Measurements from ENCODE around the gene CEP128. TPM values are rescaled to one million over a fixed set of nuclear protein-coding genes. Genes with fewer than 3 reads are reported as not detected.

Gene CEP128
- total RNA-seq, 1 experiment from 2014 or later: 16.4 TPM

DNA sequence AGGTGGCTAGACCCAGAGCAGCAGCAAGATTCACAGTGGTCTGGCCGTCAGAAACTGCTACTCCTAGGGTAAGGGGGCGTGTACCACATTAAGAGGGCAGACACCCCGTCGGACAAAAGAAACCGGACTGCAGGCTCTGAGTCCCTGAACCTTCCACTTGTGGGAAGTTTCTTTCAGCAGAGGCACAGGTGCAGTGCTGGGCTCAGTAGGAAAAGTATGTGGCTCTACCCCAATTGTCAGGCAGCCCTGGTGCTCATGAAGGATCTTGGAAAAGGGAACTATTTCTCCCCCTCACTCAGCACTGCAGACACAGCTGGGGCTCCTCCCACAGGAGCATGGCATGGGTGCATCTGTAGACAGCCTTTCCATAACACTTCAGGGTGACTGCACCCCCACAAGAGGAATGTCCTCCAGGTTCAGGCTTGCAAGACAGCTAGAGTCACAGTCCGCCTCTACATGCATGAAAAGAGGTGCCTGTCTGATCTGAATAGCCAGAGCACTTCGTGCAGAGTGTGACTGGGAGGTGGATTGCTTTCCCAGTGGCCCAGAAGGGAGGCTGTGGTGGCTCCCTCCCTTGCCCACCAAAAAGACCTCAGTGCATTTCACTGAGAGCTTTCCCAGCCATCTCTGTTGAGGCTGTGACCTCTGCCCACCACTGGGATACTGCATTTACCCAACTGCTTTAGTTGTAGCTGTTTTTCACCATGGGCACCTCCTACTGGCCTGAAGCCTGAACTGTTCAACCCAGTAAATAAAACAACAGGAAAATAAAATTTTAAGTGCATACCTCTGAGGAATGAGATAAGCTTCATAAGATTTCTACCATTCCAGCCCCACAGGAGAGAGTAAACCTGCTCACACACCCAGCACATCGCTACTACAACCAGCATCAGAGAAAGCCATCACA lies 14.2 kb downstream of the CEP128 start:
- RAD21 ChIA-PET (ENCODE audit: low non-redundant PET in 1 of 2, low total read pairs in 2 of 2, uncharacterized antibody in 2 of 2, unreplicated experiment in 2 of 2): no interaction called here
- no peak for TF ChIP-seq SRF (IDR thresholded peaks at IDR 0.05; ENCODE audit: low read depth)
- TF ChIP-seq, protein P1, sequence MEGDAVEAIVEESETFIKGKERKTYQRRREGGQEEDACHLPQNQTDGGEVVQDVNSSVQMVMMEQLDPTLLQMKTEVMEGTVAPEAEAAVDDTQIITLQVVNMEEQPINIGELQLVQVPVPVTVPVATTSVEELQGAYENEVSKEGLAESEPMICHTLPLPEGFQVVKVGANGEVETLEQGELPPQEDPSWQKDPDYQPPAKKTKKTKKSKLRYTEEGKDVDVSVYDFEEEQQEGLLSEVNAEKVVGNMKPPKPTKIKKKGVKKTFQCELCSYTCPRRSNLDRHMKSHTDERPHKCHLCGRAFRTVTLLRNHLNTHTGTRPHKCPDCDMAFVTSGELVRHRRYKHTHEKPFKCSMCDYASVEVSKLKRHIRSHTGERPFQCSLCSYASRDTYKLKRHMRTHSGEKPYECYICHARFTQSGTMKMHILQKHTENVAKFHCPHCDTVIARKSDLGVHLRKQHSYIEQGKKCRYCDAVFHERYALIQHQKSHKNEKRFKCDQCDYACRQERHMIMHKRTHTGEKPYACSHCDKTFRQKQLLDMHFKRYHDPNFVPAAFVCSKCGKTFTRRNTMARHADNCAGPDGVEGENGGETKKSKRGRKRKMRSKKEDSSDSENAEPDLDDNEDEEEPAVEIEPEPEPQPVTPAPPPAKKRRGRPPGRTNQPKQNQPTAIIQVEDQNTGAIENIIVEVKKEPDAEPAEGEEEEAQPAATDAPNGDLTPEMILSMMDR (IDR thresholded peaks at IDR 0.05 in 2 of 3, conservative IDR thresholded peaks at IDR 0.05 in 1 of 3; ENCODE audit: borderline replicate concordance in 1 of 3, insufficient read depth in 1 of 3, low read depth in 2 of 3, low read length in 2 of 3): peak in 2 of 3 experiments; percentile 27 to 36; a peak in 3 of 6 replicates
- H3K4me2 ChIP-seq (ENCODE audit: low read length): no peak overlapping the region
- 0 out of 2 replicates have a peak, but pooled peaks cover 5% of the 10 kb centered on the region for H3K79me2 ChIP-seq (ENCODE audit: insufficient read depth, low read length)
- no peak overlapping the region for H3K27ac ChIP-seq (ENCODE audit: low read depth, low read length)
- no peak overlapping the region for H3K9ac ChIP-seq (ENCODE audit: low read length)
- intact Hi-C loops (cut with micrococcal nuclease): no loop called here
- H3K9me2 ChIP-seq (ENCODE audit: insufficient read depth): no peaks in the 10 kb centered on the region
- H3K9me3 ChIP-seq (ENCODE audit: control insufficient read depth in 1 of 2, insufficient read depth in 1 of 2, low read depth in 1 of 2, low read length in 2 of 2): no peaks in the 10 kb centered on the region
- no peaks in the 10 kb centered on the region for H4K20me1 ChIP-seq (ENCODE audit: insufficient read depth)
- no TSS peak for BruUV-seq (replicated peaks)
- H3K36me3 ChIP-seq (ENCODE audit: control insufficient read depth in 1 of 2, insufficient read depth in 2 of 2, low read length in 2 of 2): no peaks in the 10 kb centered on the region
- ATAC-seq: peak; percentile 59
- H2AFZ ChIP-seq (ENCODE audit: low read depth, low read length, poor library complexity, severe bottlenecking): no peak overlapping the region
- H3K4me3 ChIP-seq (replicated peaks in 1 of 2; ENCODE audit: low read depth in 1 of 2, low read length in 2 of 2): no peak overlapping the region
- peaks cover 4 to 9% of the 10 kb centered on the region in 2 experiments; a peak in 3 of 4 replicates for H3K4me1 ChIP-seq (ENCODE audit: control insufficient read depth in 1 of 2, insufficient read depth in 2 of 2, low read length in 2 of 2)
- POLR2A ChIA-PET: no interaction called here
- CTCF ChIA-PET: no interaction called here
- H3K27me3 ChIP-seq (ENCODE audit: insufficient read depth, low read length): no peaks in the 10 kb centered on the region
- no peak for DNase-seq (ENCODE audit: low read depth, low spot score)

DNA sequence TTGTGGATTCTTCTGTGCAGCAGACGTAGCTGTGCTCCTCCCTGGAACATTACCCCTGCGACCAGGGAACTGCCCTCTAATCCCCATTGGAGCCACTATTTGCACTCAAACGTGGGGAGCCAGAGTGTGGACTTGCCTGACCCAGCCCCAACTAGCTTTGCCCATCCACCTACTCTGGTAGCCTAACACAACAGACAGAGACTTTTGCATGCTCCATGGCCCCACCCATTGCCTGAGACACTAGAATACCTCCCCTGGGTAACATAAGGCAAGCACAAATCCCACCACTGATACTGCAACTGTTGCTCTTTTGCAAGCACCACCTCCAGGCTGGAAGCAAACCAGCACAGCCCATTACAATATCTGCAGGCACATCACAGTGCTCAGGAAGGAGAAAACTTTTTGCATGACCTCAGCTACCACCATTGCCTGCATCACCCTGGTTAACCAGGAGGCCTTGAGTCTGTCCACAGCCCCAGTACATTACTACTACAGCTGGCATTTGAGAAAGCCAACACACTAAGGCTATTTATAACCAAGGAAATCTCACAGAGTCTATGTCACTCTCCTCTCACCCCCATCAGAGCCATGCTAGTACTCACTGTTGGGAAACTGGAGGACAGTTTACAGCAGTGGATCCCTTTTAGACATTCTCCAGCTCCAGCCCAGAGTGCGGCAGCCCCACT lies 15.0 kb downstream of the CEP128 start:
- Histone ChIP-seq H3K27me3 (ENCODE audit: insufficient read depth, low read length) (no peaks in the 10 kb centered on the region), H3K79me2 (ENCODE audit: insufficient read depth, low read length) (0 out of 2 replicates have a peak, but pooled peaks cover 5% of the 10 kb centered on the region), H3K4me3 (replicated peaks in 1 of 2; ENCODE audit: low read depth in 1 of 2, low read length in 2 of 2) (no peak overlapping the region), H2AFZ (ENCODE audit: low read depth, low read length, poor library complexity, severe bottlenecking) (no peak overlapping the region), H3K9me3 (ENCODE audit: control insufficient read depth in 1 of 2, insufficient read depth in 1 of 2, low read depth in 1 of 2, low read length in 2 of 2) (no peaks in the 10 kb centered on the region), H3K9ac (ENCODE audit: low read length) (no peak overlapping the region), H3K27ac (ENCODE audit: low read depth, low read length) (no peak overlapping the region), H3K4me2 (ENCODE audit: low read length) (no peak overlapping the region), H3K36me3 (ENCODE audit: control insufficient read depth in 1 of 2, insufficient read depth in 2 of 2, low read length in 2 of 2) (no peaks in the 10 kb centered on the region), H4K20me1 (ENCODE audit: insufficient read depth) (no peaks in the 10 kb centered on the region), H3K4me1 (ENCODE audit: control insufficient read depth in 1 of 2, insufficient read depth in 2 of 2, low read length in 2 of 2) (peaks cover 4 to 9% of the 10 kb centered on the region in 2 experiments; a peak in 3 of 4 replicates), H3K9me2 (ENCODE audit: insufficient read depth) (no peaks in the 10 kb centered on the region)
- ChIA-PET RAD21 (ENCODE audit: low non-redundant PET in 1 of 2, low total read pairs in 2 of 2, uncharacterized antibody in 2 of 2, unreplicated experiment in 2 of 2) (no interaction called here), POLR2A (no interaction called here), CTCF (no interaction called here)
- intact Hi-C loops (cut with micrococcal nuclease): no loop called here
- no TSS peak for BruUV-seq (replicated peaks)
- ATAC-seq (no peak), DNase-seq (ENCODE audit: low read depth, low spot score) (no peak)
- no peak for TF ChIP-seq RAD21 (IDR thresholded peaks at IDR 0.05; ENCODE audit: low read depth)
- TF ChIP-seq POLR2A (IDR thresholded peaks at IDR 0.05; ENCODE audit: borderline replicate concordance, extremely low read depth, insufficient read depth, insufficient read length): no peak
- TF ChIP-seq EZH2phosphoT487 (IDR thresholded peaks at IDR 0.05; ENCODE audit: borderline replicate concordance): no peak
- TF ChIP-seq, protein P1 (IDR thresholded peaks at IDR 0.05 in 2 of 3, conservative IDR thresholded peaks at IDR 0.05 in 1 of 3; ENCODE audit: borderline replicate concordance in 1 of 3, insufficient read depth in 1 of 3, low read depth in 2 of 3, low read length in 2 of 3): no peak
- no peak for TF ChIP-seq MAX (IDR thresholded peaks at IDR 0.05)
- TF ChIP-seq FOSL1 (IDR thresholded peaks at IDR 0.05; ENCODE audit: low read depth): no peak
- no peak for TF ChIP-seq CBX3 (IDR thresholded peaks at IDR 0.05; ENCODE audit: low read depth)
- no peak for TF ChIP-seq SIN3A (IDR thresholded peaks at IDR 0.05; ENCODE audit: low read depth)
- TF ChIP-seq SRF (IDR thresholded peaks at IDR 0.05; ENCODE audit: low read depth): no peak
- TF ChIP-seq EGR1 (IDR thresholded peaks at IDR 0.05; ENCODE audit: low read depth): no peak
- no peak for TF ChIP-seq ATF3 (IDR thresholded peaks at IDR 0.05)
- TF ChIP-seq EZH2 (IDR thresholded peaks at IDR 0.05): no peak
- TF ChIP-seq SP1 (IDR thresholded peaks at IDR 0.05; ENCODE audit: low read depth): no peak

Data from HCT116 (cell line).